COR-L47 (cell line): Measurements from ENCODE around the gene ABLIM3.

Experiments
- DNase-seq: peaks from one replicate; lab custom pipeline; 2025; lab: John Stamatoyannopoulos, UW

Gene ABLIM3

DNA sequence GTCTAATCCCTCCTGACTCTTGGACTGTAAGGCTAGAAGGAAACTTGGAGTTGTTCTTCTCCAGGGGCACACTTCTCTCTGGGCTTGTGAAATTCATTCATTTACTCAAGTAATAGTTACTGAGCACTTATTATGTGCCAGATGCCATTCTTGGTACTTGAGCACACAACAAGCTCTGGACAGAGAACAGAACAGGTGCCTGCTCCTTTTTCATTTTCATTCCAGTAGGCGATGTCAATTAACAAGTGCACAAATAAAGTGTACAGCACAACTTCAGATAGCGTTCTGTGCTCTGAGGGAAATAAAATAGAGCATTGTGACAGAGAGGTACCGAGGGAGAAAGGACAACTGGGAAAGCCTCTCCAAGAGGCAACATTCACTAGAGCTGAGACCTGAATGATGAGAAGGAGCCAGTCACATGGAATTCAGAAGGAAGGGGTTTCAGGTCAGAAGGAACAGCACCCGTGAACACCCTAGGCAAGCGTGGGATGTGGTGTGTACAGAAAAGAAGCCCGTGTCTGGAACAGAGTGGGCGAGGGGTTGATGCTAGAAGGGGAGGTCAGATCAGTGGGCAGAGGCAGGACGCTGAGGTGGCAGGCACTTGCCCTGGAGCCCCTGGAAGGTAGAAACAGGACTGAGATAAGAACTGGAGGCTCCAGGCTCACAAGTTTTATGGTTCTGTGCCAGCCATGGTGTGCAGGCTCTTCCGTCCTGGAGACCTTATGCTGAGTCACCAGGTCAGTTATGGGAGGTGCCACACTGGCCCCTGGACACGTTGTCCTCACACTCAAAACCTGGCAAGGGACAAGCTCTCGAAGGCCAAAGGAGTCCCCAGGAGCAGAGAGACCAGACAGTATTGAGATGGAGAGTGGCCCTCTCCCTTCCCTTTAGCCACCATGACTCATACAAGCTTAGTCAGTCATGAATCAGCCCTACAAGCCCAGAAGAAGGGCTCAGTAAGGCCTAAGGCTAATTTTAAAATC is 7.2 kb upstream of the ABLIM3 start:
- no peak for DNase-seq

DNA sequence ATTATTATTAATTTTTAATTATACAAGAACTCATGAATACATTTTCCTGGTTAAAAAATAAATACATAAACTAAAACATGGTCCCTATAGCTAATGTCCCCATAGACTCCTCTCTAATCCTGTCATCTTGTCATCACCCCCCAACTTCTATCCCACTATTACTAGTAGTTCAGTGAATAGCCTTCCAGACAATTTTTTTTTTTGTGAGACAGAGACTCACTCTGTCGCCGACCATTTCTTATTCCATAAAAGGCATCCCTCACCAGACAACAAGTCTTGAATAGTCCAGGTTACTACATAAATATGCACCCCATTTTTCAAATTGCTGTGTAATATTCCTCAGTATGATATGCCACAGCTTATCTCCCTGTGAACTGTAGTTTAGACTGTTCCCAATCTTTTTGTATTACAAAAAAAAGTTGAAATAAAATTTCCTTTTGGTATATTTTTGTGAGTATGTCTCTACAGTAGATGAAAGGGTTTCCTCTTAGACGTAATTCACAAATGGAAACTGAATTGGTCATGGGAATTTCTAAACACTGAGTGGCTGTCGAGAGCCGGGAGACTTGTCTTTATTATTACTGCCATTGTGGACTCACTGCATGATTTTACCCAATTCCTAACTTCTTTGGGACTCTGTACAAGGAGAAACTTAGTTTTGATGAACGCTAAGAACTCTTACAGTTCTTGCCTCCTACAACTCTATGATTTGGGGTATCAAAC is 6.4 kb upstream of the ABLIM3 start:
- no peak for DNase-seq

GRCh38 chr5:149135536-149136201 is 5.6 kb upstream of the ABLIM3 start:
- no peak for DNase-seq

- DNase-seq = no peak
Measured at GRCh38 chr5:149138182-149138923, 2.9 kb upstream of the ABLIM3 start.

GRCh38 chr5:149140197-149141002 is 893 bp upstream of the ABLIM3 start:
- DNase-seq = no peak

DNA sequence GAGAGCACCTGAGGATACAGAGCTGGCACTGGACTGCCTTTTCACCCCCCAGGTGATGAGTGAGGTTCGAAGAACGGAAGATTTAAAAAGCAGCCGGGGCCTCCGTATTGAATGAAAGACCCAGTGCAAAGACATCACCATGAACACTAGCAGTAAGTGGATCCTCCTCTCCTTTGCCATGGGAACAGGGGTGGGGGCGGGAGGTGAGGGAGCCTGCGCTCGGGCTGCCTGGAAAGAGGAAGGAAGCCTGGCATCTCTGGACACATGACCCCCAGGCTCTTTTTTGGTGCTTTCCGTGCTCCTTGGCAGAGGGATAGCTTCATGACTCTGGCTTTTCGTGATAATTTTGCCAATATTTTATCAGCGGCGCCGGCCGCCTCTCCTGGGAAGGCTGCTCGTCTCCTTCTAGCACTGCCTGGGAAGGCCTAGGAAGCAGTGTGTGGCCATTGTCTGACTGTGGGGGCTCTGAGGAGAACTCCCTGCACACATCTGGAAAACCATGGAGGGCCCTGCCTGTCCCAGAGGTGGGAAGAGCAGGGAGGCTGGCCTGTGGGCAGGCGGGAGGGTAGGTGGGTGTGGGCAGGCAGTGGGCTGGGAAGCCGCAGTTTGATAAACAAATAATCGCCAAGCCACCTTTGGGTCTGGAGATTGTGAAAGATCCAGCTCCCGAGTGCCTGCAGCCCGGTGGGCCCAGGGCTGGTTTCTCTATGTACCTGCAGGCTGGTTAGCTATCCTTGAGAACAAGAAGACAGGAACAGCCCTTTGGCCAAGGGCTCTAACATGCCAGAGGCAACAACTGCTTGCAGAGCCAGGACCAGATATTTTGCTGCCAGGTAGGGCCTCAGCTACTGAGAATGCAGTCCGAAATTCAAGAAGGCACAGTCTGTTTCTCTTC is 911 bp downstream of the ABLIM3 start:
- no peak for DNase-seq

DNA sequence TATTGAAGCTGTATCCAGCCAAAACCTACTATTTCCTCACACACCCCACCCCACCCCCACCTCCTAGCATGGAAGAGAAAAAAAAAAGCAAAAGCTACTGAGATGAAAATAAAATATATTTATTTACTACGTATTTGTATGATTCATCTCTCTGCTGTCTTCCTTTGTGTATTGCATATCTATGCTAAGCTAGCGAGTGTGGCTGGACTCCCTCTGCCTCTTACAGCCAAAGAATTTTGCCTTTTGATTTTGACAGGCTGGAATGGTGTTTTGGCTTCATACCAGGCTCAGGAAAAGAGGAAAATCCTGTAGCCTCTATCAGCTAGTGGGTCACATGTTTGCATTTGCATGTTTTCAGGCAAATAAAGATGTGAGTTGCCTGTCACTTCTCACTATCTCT is 2.2 kb downstream of the ABLIM3 start:
- DNase-seq = no peak

DNA sequence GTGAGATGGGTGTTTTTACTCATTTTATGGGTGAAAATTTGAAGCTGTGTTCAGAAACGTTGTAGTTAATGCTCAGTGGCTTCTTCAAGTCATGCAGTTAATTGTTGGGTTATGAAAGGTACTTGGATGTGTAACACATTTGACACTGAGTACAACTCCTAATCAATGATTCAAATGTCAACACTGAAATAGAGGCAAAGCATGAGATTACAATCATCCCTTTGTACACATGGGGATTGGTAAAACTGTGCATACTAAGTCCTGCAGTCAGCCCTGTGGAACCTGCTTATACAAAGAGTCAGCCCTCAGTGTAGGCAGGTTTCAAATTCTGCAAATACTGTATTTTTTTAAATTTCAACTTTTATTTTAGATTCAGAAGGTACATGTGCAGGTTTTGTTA is 3.3 kb downstream of the ABLIM3 start:
- no peak for DNase-seq

DNA sequence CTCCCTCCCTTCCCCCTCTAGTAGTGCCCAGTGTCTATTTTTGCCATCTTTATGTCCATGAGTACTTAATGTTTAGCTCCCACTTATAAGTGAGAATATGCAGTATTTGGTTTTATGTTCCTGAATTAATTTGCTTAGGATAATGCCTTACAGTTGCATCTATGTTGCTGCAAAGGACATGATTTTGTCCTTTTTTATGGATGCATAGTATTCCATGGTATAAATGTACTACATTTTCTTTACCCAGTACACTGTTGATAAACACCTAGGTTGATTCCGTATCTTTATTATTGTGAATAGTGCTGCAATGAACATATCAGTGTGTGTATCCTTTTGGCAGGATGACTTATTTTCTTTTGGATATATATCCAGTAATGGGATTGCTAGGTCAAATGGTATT is 3.8 kb downstream of the ABLIM3 start:
- DNase-seq = no peak

- DNase-seq = no peak
Measured at GRCh38 chr5:149147676-149148075, 6.4 kb downstream of the ABLIM3 start.

GRCh38 chr5:149149942-149150341 is 8.6 kb downstream of the ABLIM3 start:
- no peak for DNase-seq

DNA sequence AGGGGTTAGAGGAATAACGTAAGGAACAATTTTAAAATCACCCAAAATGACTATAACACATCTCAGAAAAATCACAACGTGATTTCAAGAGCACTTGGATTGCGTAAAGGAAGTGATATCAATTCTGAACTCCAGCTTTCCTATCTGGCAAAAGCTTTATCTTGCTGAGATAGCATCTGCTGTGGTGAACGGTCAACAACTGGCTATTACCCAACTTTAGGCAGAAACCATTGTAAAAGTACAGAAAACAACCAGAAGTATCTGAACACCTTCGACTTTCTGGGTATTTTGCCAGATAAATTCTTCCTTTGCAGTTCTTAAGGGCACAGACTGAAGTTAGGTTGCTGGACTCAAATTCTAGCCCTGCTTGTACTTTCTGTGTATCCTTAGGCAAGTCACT is 9.2 kb downstream of the ABLIM3 start:
- DNase-seq = no peak

DNA sequence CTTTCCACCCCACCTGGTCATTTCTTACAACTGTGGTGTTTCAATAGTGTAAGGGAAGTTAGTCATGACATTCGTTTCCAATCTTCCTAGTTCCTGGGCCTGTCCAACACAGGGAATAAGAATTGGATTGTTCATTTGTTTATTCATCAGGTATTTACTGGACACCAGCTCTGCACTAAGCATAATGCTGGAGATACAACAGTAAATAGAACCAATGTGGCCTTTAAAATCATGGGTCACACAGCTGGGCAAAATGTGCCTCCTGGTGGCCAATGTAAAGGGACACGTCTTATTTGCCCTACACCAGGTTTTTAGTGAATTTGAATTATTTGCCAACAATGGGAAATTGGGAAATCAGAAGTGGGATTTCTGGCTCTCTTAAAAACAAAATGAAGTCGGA is 10.4 kb downstream of the ABLIM3 start:
- DNase-seq = no peak

DNA sequence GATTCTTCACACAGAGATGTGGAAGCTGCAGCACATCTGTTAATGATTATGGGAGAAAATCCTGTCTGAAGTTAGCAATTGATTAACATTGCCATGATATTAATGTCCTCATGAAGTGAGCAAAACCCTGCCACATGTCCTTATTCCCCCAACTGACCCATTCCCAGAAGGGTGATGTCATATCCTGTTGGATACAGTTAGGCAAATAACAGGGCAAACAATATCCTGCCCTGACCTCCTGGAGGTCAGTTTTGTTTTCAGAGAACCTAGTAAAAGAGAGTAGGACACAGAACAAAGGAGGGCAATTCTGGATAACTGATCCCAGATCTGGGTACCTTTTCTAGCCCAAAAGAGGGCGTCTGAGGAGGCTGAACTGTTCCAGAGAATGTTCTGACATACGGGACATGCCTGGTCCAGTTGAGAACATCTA is 11.0 kb downstream of the ABLIM3 start:
- no peak for DNase-seq

DNA sequence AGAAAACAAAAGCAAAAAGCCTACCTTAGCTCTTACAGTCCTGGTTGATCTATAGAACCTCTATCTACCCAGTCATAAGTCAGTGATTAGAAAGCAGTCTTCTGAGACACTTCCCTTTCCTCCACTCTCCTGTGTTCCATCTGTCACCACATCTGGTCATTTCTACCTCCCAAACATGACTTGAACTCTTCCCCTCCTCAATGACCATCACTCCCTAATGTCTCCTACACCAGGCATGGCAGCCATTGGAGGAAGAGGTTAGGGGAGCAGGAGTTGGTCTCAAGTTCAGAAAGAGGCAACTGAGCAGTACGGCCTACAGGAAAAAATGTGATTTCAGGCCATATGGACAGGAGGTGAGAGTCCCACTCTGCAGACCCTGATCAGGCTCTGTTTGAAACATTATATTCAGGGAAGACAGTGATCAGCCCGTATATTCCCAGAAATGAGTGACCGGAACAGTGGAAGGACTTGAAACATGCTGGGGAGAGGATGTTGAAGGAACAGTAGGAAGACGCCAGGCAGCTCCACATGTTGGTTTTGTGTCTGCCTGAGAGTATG is 12.0 kb downstream of the ABLIM3 start:
- no peak for DNase-seq

DNA sequence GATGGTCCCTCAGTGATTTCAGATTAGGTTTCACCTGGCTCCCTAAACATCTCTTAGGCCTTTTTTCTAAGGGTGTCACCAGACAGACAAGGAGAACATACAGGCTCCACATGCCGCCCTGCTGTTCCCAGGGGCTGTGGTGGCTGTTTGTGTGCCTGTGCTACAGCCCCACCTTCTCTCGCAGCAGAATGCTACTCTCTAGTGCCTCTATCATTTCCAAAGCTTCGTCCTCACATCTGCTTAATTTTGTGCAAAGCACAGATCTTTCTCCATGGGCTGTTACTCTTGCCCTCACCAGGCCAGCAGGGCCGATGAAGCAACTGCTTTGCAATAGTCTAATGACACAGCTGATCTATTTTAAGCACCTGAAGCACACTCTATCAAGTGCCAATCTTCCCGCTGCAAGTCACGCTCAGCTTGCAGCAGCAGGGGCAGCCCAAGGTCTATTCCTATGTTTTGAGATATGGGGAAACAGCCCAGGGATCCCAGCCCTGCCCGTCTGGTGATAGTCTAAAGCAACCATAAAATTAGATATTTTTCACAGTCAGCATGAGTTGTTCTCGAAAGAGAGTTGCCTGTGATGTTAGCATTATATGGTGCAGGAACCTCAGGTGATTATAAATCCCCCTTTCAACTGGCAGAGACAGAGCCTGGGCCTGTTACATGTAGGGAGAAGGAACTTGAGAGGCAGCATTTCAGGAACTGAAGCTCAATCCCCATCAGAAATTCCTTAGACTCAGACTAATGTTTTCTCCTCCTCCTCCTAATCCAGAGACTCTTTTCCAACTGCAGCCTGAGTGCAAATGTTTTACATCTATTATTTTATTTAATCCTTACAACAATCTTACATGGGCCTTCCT is 12.7 kb downstream of the ABLIM3 start:
- no peak for DNase-seq

- DNase-seq = no peak
Measured at GRCh38 chr5:149154650-149155049, 13.4 kb downstream of the ABLIM3 start.

GRCh38 chr5:149156435-149157083 is 15.3 kb downstream of the ABLIM3 start:
- no peak for DNase-seq
